H1 (cell line): Measurements from ENCODE around the gene VPS25. TPM values are rescaled to one million over a fixed set of nuclear protein-coding genes. Genes with fewer than 3 reads are reported as not detected.

Source experiments
- BRCA1 ChIP-seq: IDR thresholded peaks from 2 replicates; pipeline ENCODE4 v1.6.1; 2012; ENCODE audit warnings: low read depth, low read length, improper control_type of control experiment
- CHD7 ChIP-seq: fragments of 300-600 bp; sonication (generic); IDR thresholded peaks from 2 replicates; pipeline ENCODE4 v1.7.1; 2012; ENCODE audit warnings: low read length, moderate library complexity, mild to moderate bottlenecking, inconsistent platforms; ENCODE audit not compliant: insufficient replicate concordance
- KDM4A ChIP-seq: IDR thresholded peaks from one replicate; pipeline ENCODE4 v1.7.1; 2012; ENCODE audit warnings: low read depth, mild to moderate bottlenecking, moderate library complexity, low read length, inconsistent platforms; ENCODE audit not compliant: severe bottlenecking
- MAX ChIP-seq: IDR thresholded peaks from 2 replicates; pipeline ENCODE4 v1.6.1; 2012; ENCODE audit warnings: inconsistent platforms
- RBBP5 ChIP-seq: IDR thresholded peaks from 2 replicates; pipeline ENCODE4 v1.7.1; 2012; ENCODE audit warnings: low read depth, mild to moderate bottlenecking, inconsistent platforms, low read length, moderate library complexity, borderline replicate concordance
- SIRT6 ChIP-seq: IDR thresholded peaks from one replicate; pipeline ENCODE4 v1.7.1; 2012; ENCODE audit warnings: low read length, inconsistent platforms
- SP1 ChIP-seq: IDR thresholded peaks from 2 replicates; pipeline ENCODE4 v1.6.1; 2011; ENCODE audit warnings: low read depth, low read length
- TCF12 ChIP-seq: IDR thresholded peaks from 2 replicates; pipeline ENCODE4 v1.6.1; 2011; ENCODE audit warnings: low read depth, mild to moderate bottlenecking, low read length
- ZNF274 ChIP-seq: IDR thresholded peaks from 2 replicates; pipeline ENCODE4 v1.7.0; 2012; ENCODE audit warnings: low read length, borderline replicate concordance; ENCODE audit errors: extremely low read depth
- polyA plus RNA-seq, 7 experiments: library from polyadenylated mRNA; depleted of rRNA in 3 of 7; stranded (reverse) in 5 of 7; unstranded in 2 of 7; fragments of >200 nt in 5 of 7; fragments of 200-250 nt in 2 of 7; gene quantifications; 1 replicate in 5 of 7; 2 replicates in 1 of 7; 4 replicates in 1 of 7; pipeline versions ENCODE4 v1.2.1 to v1.2.3, GENCODE V29; 2011 to 2013; ENCODE audit warnings: missing spikeins in 2 of 7, mixed read lengths in 2 of 7
- total RNA-seq: library from RNA; stranded (reverse); fragmentation: NEBNext Ultra II Directional; extraction: Animal tissue kit (Norgen Biotek cat#: 25700); gene quantifications from 2 replicates; pipeline ENCODE4 v1.2.1, GENCODE V29; 2021

VPS25 gene
- total and polyA plus RNA-seq, 2 of the 8 experiments (the other 6 are each of a cell fraction or from before 2014, with no cell fraction given) = 88.2 to 188 TPM

- TF ChIP-seq ZNF274 (no peak), CHD7 (no peak), MAX (peak; percentile 58; the same call in 1 of the 2 replicates), RBBP5 (peak; percentile 2; the same call in 1 of the 2 replicates), KDM4A (peak; percentile 98), BRCA1 (no peak), SP1 (no peak), SIRT6 (no peak), TCF12 (no peak)
These were observed 12.3 kb upstream of the VPS25 start, which contains the start of gene RAMP2 (continued) for GRCh38 chr17:42760652-42761581.
